ENCODE data around the gene DRG2.

DRG2 gene

DNA sequence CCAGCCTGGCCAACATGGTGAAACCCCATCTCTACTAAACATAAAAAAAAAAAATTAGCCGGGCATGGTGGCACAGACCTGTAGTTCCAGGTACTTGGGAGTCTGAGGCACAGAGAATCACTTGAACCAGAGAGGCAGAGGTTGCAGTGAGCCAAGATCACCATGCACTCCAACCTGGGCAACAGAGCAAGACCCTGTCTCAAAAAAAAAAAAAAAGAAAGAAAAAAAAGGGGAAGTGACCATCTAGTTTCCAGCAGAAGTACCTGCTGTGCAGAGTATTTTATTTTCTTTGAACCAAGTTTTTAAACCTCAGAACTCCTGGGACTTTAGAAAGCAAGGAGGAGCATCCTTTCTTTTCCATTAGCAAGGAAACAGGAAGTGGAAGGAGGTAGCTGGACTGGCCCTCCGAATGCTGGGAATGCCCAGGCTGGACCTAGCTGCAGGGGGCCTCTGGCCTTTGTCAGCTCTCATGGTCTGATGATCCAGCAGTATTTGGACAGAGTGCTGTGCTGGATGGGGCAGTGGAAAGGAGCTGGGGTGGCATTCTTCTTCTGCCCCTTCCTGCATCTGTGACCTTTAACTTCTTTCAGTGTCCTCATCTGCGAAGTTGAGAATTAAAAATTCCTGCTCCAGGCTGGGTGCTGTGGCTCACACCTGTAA, 41.9 kb upstream of the DRG2 start:
- Histone ChIP-seq H2AFZ (no peak overlapping the region), H3K9ac (no peak overlapping the region), H3K4me1 (peaks cover 11% of the 10 kb centered on the region)

DNA sequence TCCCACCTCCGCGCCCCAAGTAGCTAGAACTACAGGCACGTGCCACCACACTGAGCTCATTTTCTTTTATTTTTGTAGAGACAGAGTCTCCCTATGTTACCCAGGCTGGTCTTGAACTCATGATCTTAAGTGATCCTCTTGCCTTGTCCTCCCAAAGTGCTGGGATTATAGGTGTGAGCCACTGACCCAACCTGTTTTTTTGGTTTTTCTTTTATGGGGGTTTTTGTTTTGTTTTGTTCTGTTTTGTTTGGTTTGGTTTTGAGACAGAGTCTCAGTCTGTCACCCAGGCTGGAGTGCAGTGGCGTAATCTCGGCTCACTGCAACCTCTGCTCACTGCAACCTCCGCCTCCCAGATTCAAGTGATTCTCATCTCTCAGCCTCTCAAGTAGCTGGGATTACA, 32.2 kb upstream of the DRG2 start:
- H3K4me1 ChIP-seq, result no peaks in the 10 kb centered on the region
- no peaks in the 10 kb centered on the region for H3K9me3 ChIP-seq (ENCODE audit: control insufficient read depth, low read length)
- H3K27me3 ChIP-seq (ENCODE audit: control insufficient read depth, insufficient read depth, low read length), result no peaks in the 10 kb centered on the region
- H2AFZ ChIP-seq, result no peak overlapping the region
- TF ChIP-seq, protein P1, sequence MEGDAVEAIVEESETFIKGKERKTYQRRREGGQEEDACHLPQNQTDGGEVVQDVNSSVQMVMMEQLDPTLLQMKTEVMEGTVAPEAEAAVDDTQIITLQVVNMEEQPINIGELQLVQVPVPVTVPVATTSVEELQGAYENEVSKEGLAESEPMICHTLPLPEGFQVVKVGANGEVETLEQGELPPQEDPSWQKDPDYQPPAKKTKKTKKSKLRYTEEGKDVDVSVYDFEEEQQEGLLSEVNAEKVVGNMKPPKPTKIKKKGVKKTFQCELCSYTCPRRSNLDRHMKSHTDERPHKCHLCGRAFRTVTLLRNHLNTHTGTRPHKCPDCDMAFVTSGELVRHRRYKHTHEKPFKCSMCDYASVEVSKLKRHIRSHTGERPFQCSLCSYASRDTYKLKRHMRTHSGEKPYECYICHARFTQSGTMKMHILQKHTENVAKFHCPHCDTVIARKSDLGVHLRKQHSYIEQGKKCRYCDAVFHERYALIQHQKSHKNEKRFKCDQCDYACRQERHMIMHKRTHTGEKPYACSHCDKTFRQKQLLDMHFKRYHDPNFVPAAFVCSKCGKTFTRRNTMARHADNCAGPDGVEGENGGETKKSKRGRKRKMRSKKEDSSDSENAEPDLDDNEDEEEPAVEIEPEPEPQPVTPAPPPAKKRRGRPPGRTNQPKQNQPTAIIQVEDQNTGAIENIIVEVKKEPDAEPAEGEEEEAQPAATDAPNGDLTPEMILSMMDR (IDR thresholded peaks at IDR 0.05), result no peak
- no peaks in the 10 kb centered on the region for H3K36me3 ChIP-seq (ENCODE audit: control insufficient read depth, insufficient read depth, low read length)
- no peaks in the 10 kb centered on the region for H3K79me2 ChIP-seq
- H3K27ac ChIP-seq, result no peak overlapping the region
- no peak overlapping the region for H3K4me2 ChIP-seq (ENCODE audit: low read length)
- no peak overlapping the region for H3K4me3 ChIP-seq (ENCODE audit: low read depth, low read length)
- no peak overlapping the region for H3K9ac ChIP-seq

More for the DNA sequence above, 41.9 kb upstream of the DRG2 start:
- H3K27ac ChIP-seq, result no peak overlapping the region
- H3K4me3 ChIP-seq (ENCODE audit: low read depth, low read length), result no peak overlapping the region
- TF ChIP-seq, protein P1 (IDR thresholded peaks at IDR 0.05), result no peak
- no peaks in the 10 kb centered on the region for H3K9me3 ChIP-seq (ENCODE audit: control insufficient read depth, low read length)
- no peak overlapping the region for H3K4me2 ChIP-seq (ENCODE audit: low read length)
- H3K79me2 ChIP-seq, result peaks cover 19% of the 10 kb centered on the region
- H3K27me3 ChIP-seq (ENCODE audit: control insufficient read depth, insufficient read depth, low read length), result no peaks in the 10 kb centered on the region
- no peaks in the 10 kb centered on the region for H3K36me3 ChIP-seq (ENCODE audit: control insufficient read depth, insufficient read depth, low read length)

DNA sequence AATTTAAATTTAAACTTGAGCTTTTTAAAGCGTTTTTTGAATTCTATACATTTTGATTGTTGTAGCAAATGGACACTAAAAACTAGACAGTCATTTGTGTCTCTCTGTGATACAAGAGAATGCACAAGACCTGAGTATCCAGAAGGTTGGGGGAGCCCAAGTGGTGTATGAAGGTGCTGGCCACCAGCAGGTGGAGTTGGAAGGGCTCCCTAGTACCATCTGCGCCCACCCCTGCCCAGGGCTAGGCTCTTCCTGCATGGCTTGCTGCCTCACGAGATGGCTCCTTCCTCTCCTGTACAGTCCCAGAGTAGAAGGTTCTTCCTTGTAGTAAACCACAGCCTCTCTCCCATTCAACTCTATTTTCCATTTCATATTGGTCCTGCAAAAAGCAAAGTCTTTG, 31.5 kb upstream of the DRG2 start:
- Histone ChIP-seq H3K9me3 (ENCODE audit: control insufficient read depth, low read length) (no peaks in the 10 kb centered on the region), H3K4me3 (ENCODE audit: low read depth, low read length) (no peak overlapping the region), H3K4me2 (ENCODE audit: low read length) (no peak overlapping the region), H3K9ac (no peak overlapping the region), H2AFZ (no peak overlapping the region), H3K79me2 (no peaks in the 10 kb centered on the region), H3K27ac (no peak overlapping the region), H3K36me3 (ENCODE audit: control insufficient read depth, insufficient read depth, low read length) (no peaks in the 10 kb centered on the region), H3K4me1 (peaks cover 2% of the 10 kb centered on the region), H3K27me3 (ENCODE audit: control insufficient read depth, insufficient read depth, low read length) (no peaks in the 10 kb centered on the region)
- TF ChIP-seq, protein P1 (IDR thresholded peaks at IDR 0.05), result no peak

DNA sequence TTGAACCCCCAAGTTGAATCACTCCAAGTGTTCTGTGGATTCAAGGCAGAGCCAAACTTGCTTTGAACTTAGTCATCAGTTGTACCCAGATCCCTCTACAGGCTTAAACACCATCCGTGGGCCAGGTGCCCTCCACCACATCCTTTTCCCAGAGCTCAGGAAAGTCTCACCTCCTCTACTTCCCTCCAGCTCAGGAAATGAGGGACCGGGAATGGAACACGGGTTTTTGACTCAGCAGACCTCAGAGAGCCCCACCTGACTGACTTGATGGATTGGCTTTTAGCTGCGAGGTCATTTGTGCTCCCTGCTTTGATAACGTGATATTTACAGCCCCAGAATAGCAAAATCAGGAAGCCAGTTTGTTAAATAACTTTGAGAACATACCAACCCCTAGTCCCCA, 28.5 kb upstream of the DRG2 start:
- Histone ChIP-seq H3K9me3 (ENCODE audit: control insufficient read depth, low read length) (no peaks in the 10 kb centered on the region), H3K36me3 (ENCODE audit: control insufficient read depth, insufficient read depth, low read length) (no peaks in the 10 kb centered on the region)
- TF ChIP-seq, protein P1 (IDR thresholded peaks at IDR 0.05), result no peak

DNA sequence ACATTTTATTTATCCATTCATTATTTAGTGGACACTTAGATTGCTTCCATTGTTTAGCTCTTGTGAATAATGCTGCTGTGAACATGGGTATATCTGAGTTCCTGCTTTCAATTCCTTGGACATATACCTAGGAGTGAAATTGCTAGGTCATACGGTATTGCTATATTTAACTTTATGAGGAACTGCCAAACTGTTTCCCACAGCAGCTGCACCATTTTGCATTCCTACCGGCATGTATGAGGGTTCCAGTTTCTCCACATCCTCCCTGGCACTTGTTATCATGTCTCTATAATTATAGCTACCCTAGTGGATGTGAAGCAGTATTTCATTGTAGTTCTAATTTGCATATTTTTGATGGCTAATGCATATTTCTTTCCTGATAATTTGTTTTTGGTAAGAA, 23.7 kb upstream of the DRG2 start:
- H3K4me2 ChIP-seq (ENCODE audit: low read length), result no peak overlapping the region
- peaks cover 8% of the 10 kb centered on the region for H3K4me1 ChIP-seq
- no peak overlapping the region for H3K9ac ChIP-seq
- no peaks in the 10 kb centered on the region for H3K79me2 ChIP-seq
- H2AFZ ChIP-seq, result no peak overlapping the region
- no peak overlapping the region for H3K4me3 ChIP-seq (ENCODE audit: low read depth, low read length)
- H3K9me3 ChIP-seq (ENCODE audit: control insufficient read depth, low read length), result no peaks in the 10 kb centered on the region
- TF ChIP-seq, protein P1 (IDR thresholded peaks at IDR 0.05), result no peak
- no peaks in the 10 kb centered on the region for H3K27me3 ChIP-seq (ENCODE audit: control insufficient read depth, insufficient read depth, low read length)
- H3K36me3 ChIP-seq (ENCODE audit: control insufficient read depth, insufficient read depth, low read length), result no peaks in the 10 kb centered on the region
- H3K27ac ChIP-seq, result no peak overlapping the region

More for the DNA sequence above, 28.5 kb upstream of the DRG2 start:
- Histone ChIP-seq H3K4me1 (peaks cover 8% of the 10 kb centered on the region), H3K27me3 (ENCODE audit: control insufficient read depth, insufficient read depth, low read length) (no peaks in the 10 kb centered on the region), H3K4me2 (ENCODE audit: low read length) (no peak overlapping the region), H3K27ac (no peak overlapping the region), H2AFZ (no peak overlapping the region), H3K4me3 (ENCODE audit: low read depth, low read length) (no peak overlapping the region), H3K9ac (no peak overlapping the region), H3K79me2 (no peaks in the 10 kb centered on the region)

All from parathyroid adenoma (tissue), 2 donors.